Activated CD8-positive, alpha-beta memory T cell treated with anti-CD3 and anti-CD28 coated beads, Interleukin-2, amount 50 U/mL, for 48 hours (primary cell): ENCODE results near the gene ACSS2.
A peak's percentile ranks its signal among the peaks of the same experiment; 100 is the strongest.
"Not testable (repeated sequence)": the region's sequence is repeated elsewhere in the genome, so short reads cannot be mapped to it uniquely, and the experiment has no call there.

Source experiments
- DNase-seq: peaks from one replicate; pipeline ENCODE4 v3.0.0-alpha.2; 2020

ACSS2 gene

GRCh38 chr20:34874094-34874654, 2.2 kb upstream of the ACSS2 start:
- DNase-seq, result peak; percentile 65

- no peak for DNase-seq
These were observed 588 bp upstream of the ACSS2 start for GRCh38 chr20:34875642-34876405.

GRCh38 chr20:34880215-34880850, 3.9 kb downstream of the ACSS2 start:
- DNase-seq, result no peak

GRCh38 chr20:34880971-34881370, 4.6 kb downstream of the ACSS2 start:
- not testable (repeated sequence) for DNase-seq

GRCh38 chr20:34881689-34882088, 5.3 kb downstream of the ACSS2 start:
- no peak for DNase-seq

GRCh38 chr20:34883087-34883688, 6.8 kb downstream of the ACSS2 start:
- no peak for DNase-seq

- no peak for DNase-seq
These were observed 7.4 kb downstream of the ACSS2 start for GRCh38 chr20:34883809-34884208.

GRCh38 chr20:34884260-34884659, 7.8 kb downstream of the ACSS2 start:
- no peak for DNase-seq

- no peak for DNase-seq
These were observed 9.7 kb downstream of the ACSS2 start for GRCh38 chr20:34886122-34886521.

GRCh38 chr20:34887023-34887422, 10.6 kb downstream of the ACSS2 start:
- no peak for DNase-seq

- no peak for DNase-seq
These were observed 12.1 kb downstream of the ACSS2 start for GRCh38 chr20:34888468-34888867.

GRCh38 chr20:34891166-34892062, 15.0 kb downstream of the ACSS2 start:
- DNase-seq, result no peak

GRCh38 chr20:34892671-34893070, 16.3 kb downstream of the ACSS2 start:
- DNase-seq, result no peak

GRCh38 chr20:34894723-34895122, 18.3 kb downstream of the ACSS2 start:
- no peak for DNase-seq

- no peak for DNase-seq
These were observed 19.1 kb downstream of the ACSS2 start for GRCh38 chr20:34895465-34895864.

- no peak for DNase-seq
These were observed 19.7 kb downstream of the ACSS2 start for GRCh38 chr20:34896086-34896621.

- DNase-seq, result not testable (repeated sequence)
These were observed 21.7 kb downstream of the ACSS2 start for GRCh38 chr20:34898129-34898528.

GRCh38 chr20:34898731-34899130, 22.3 kb downstream of the ACSS2 start:
- not testable (repeated sequence) for DNase-seq

GRCh38 chr20:34904202-34904621, 27.8 kb downstream of the ACSS2 start:
- no peak for DNase-seq

- DNase-seq, result no peak
These were observed 31.4 kb downstream of the ACSS2 start for GRCh38 chr20:34907616-34908469.

- DNase-seq, result no peak
These were observed 38.7 kb downstream of the ACSS2 start for GRCh38 chr20:34915131-34915530.
